Measurements from ENCODE around the gene CCDC201. TPM values are rescaled to one million over a fixed set of nuclear protein-coding genes. Genes with fewer than 3 reads are reported as not detected.

Gene CCDC201
- total RNA-seq (2021; fragmentation: NEBNext Ultra II Directional; extraction: Animal tissue kit (Norgen Biotek cat#: 25700)) (not detected in 2 replicates), polyA plus RNA-seq (2011; rRNA removed) (not detected in 2 replicates), polyA minus RNA-seq (2011; rRNA and poly(A)+ RNA removed) (not detected in 2 replicates)
- polyA plus RNA-seq (2011; cell fraction: cytosol; rRNA removed) = not detected
- not detected for polyA plus RNA-seq (2011; cell fraction: nucleus; rRNA removed)
- polyA plus RNA-seq (2012, experiment 1 of 2) = not detected in 4 replicates
- polyA plus RNA-seq (2012, experiment 2 of 2) = not detected
- polyA plus RNA-seq (2013, experiment 1 of 2) = not detected
- polyA plus RNA-seq (2013, experiment 2 of 2) = not detected
- polyA minus RNA-seq (2011; cell fraction: cytosol; rRNA and poly(A)+ RNA removed) = not detected
- polyA minus RNA-seq (2011; cell fraction: nucleus; rRNA and poly(A)+ RNA removed) = not detected
- long read RNA-seq, experiment 1 = 0 reads
- long read RNA-seq, experiment 2 = 0 reads

GRCh38 chr7:45873035-45873354, at the start of gene CCDC201:
Gene CCDC201, minus strand, starts transcription at chr7:45873082. Its CDS starts 75 bp downstream, at chr7:45873007.
- no peak within 1 kb of the TSS for H3K23ac ChIP-seq (ENCODE audit: insufficient read length)
- H3K4me2 ChIP-seq (ENCODE audit: insufficient read depth in 1 of 2, low read depth in 2 of 2, low read length in 2 of 2) = no peak within 1 kb of the TSS
- H3K23me2 ChIP-seq (ENCODE audit: low read depth, low read length) = no peaks in the 10 kb centered on the region
- H3K79me2 ChIP-seq (ENCODE audit: control insufficient read depth in 1 of 2, insufficient read depth in 2 of 2, low read length in 2 of 2) = no peaks in the 10 kb centered on the region
- H3K27me3 ChIP-seq (replicated peaks in 1 of 4; ENCODE audit: control insufficient read depth in 3 of 4, extremely low read depth in 1 of 4, insufficient read depth in 3 of 4, low read length in 3 of 4) = no peaks in the 10 kb centered on the region
- no peak within 1 kb of the TSS for H3K56ac ChIP-seq (replicated peaks; ENCODE audit: insufficient read length, low read depth, low read length)
- H2BK5ac ChIP-seq (ENCODE audit: low read depth, low read length) = no peak within 1 kb of the TSS
- H3K14ac ChIP-seq (ENCODE audit: insufficient read length) = no peak within 1 kb of the TSS
- H3K18ac ChIP-seq (ENCODE audit: extremely low read depth, low read length) = peak within 1 kb of the TSS; percentile 32; the same call in 1 of the 2 replicates
- H3K4ac ChIP-seq (replicated peaks; ENCODE audit: insufficient read length, low read depth, low read length) = no peak within 1 kb of the TSS
- POLR2A ChIA-PET (ENCODE audit: partially characterized antibody) = interaction anchor here (0.6 kb wide), 1 partner anchor 491 kb away, joined by 4 read pairs; no protein-coding TSS in a partner anchor
- FAIRE-seq = no peak
- no peak within 1 kb of the TSS for H2BK12ac ChIP-seq (ENCODE audit: low read depth, low read length)
- H4K8ac ChIP-seq (ENCODE audit: extremely low read depth, insufficient read depth, low read length) = no peak within 1 kb of the TSS; the same call in 1 of the 2 replicates
- peaks cover 7 to 13% of the 10 kb centered on the region in 2 experiments for H3K9me3 ChIP-seq (ENCODE audit: insufficient read depth in 2 of 2, low read depth in 1 of 2, low read length in 1 of 2)
- H3K27ac ChIP-seq (ENCODE audit: low read depth, low read length) = no peak within 1 kb of the TSS
- no peak within 1 kb of the TSS for H2BK20ac ChIP-seq (ENCODE audit: low read length)
- no peak within 1 kb of the TSS for H4K91ac ChIP-seq (replicated peaks; ENCODE audit: insufficient read length, low read length)
- H4K20me1 ChIP-seq (replicated peaks in 1 of 2; ENCODE audit: control insufficient read depth in 1 of 2, insufficient read depth in 2 of 2, low read length in 2 of 2) = no peaks in the 10 kb centered on the region
- no peak within 1 kb of the TSS for H2AK5ac ChIP-seq (ENCODE audit: low read depth, low read length)
- no peak within 1 kb of the TSS for H3K9ac ChIP-seq (replicated peaks in 1 of 4; ENCODE audit: extremely low read depth in 1 of 4, low read depth in 3 of 4, low read length in 3 of 4)
- H2BK15ac ChIP-seq (ENCODE audit: low read length) = no peak within 1 kb of the TSS
- CTCF ChIA-PET (ENCODE audit: partially characterized antibody) = interaction anchor here (0.6 to 3.3 kb wide), 6 partner anchors 10 to 1251 kb away, joined by 3 to 12 read pairs (median 6); no protein-coding TSS in a partner anchor
- no peak within 1 kb of the TSS for H2AFZ ChIP-seq (ENCODE audit: low read length)
- H3K4me1 ChIP-seq (replicated peaks in 1 of 4; ENCODE audit: control insufficient read depth in 3 of 4, insufficient read depth in 4 of 4, low read length in 3 of 4) = no peaks in the 10 kb centered on the region; a peak in 1 of 7 replicates
- no peaks in the 10 kb centered on the region for H3K36me3 ChIP-seq (ENCODE audit: control insufficient read depth in 2 of 4, insufficient read depth in 4 of 4, low read length in 3 of 4)
- DNase-seq (ENCODE audit: low read depth in 1 of 2, low spot score in 2 of 2) = no peak
- H3K79me1 ChIP-seq (ENCODE audit: low read depth, low read length) = no peaks in the 10 kb centered on the region
- H2BK120ac ChIP-seq (replicated peaks; ENCODE audit: low read depth, low read length) = no peak within 1 kb of the TSS
- WGBS, 2 experiments (ENCODE audit: extremely low coverage in 1 of 2, insufficient coverage in 1 of 2, insufficient read length in 1 of 2, insufficient replicate concordance in 2 of 2, low coverage in 1 of 2, low lambda C conversion rate in 2 of 2, missing lambda C conversion rate in 1 of 2) = 97% methylated on average over 3 of the region's 7 CpGs; no CpG with 5 or more reads in 1 of the 2 experiments
- H4K5ac ChIP-seq (ENCODE audit: insufficient read length, low read depth, low read length) = no peak within 1 kb of the TSS
- H3K4me3 ChIP-seq (ENCODE audit: extremely low read depth in 1 of 4, insufficient read depth in 2 of 4, low read depth in 3 of 4, low read length in 4 of 4) = no peak within 1 kb of the TSS
- TF ChIP-seq SP2 (IDR thresholded peaks at IDR 0.05; ENCODE audit: low read length) (no peak), ATF3 (IDR thresholded peaks at IDR 0.05; ENCODE audit: insufficient read depth, low read depth, low read length) (no peak), ASH2L (IDR thresholded peaks at IDR 0.05; ENCODE audit: low read length) (no peak), RBBP5 (IDR thresholded peaks at IDR 0.05; ENCODE audit: borderline replicate concordance, low read depth, low read length) (no peak), SIX5 (IDR thresholded peaks at IDR 0.05; ENCODE audit: low read depth, low read length) (no peak), YY1 (IDR thresholded peaks at IDR 0.05; ENCODE audit: low read depth, low read length) (no peak), GTF2F1 (IDR thresholded peaks at IDR 0.05; ENCODE audit: borderline replicate concordance, low read depth, low read length) (no peak), RXRA (IDR thresholded peaks at IDR 0.05; ENCODE audit: insufficient read depth, low read depth, low read length) (no peak), TCF12 (IDR thresholded peaks at IDR 0.05; ENCODE audit: low read depth, low read length) (no peak), JUN (IDR thresholded peaks at IDR 0.05; ENCODE audit: low read depth, low read length) (no peak), SIN3A (conservative IDR thresholded peaks at IDR 0.05 in 1 of 2, IDR thresholded peaks at IDR 0.05 in 1 of 2; ENCODE audit: low read depth in 1 of 2, low read length in 2 of 2) (no peak), KDM5A (IDR thresholded peaks at IDR 0.05; ENCODE audit: low read length) (no peak), CBX5 (IDR thresholded peaks at IDR 0.05; ENCODE audit: low read depth, low read length) (no peak)

Measured in H1 (cell line).